Muscle layer of colon (tissue), 2 donors: ENCODE results near the gene SYT13.

Experiments used
- H3K27ac ChIP-seq: one replicate; pipeline ENCODE4 v1.7.0; 2013; ENCODE audit warnings: low read depth, mild to moderate bottlenecking, low read length, moderate library complexity
- H3K27me3 ChIP-seq, 2 donors: one replicate each; pipeline ENCODE4 v1.7.0; 2013; ENCODE audit warnings: low read length in 2 of 2, mild to moderate bottlenecking in 2 of 2; ENCODE audit not compliant: insufficient read depth in 2 of 2, control insufficient read depth in 1 of 2
- H3K36me3 ChIP-seq: one replicate; pipeline ENCODE4 v1.7.0; 2013; ENCODE audit warnings: mild to moderate bottlenecking, low read length; ENCODE audit not compliant: insufficient read depth
- H3K4me1 ChIP-seq: one replicate; pipeline ENCODE4 v1.7.0; 2013; ENCODE audit warnings: mild to moderate bottlenecking, low read length; ENCODE audit not compliant: insufficient read depth
- H3K4me3 ChIP-seq, 2 donors: one replicate each; pipeline ENCODE4 v1.7.0; 2013; ENCODE audit warnings: low read length in 2 of 2, low read depth in 1 of 2, mild to moderate bottlenecking in 1 of 2, moderate library complexity in 1 of 2
- H3K9ac ChIP-seq: one replicate; pipeline ENCODE4 v1.7.0; 2013; ENCODE audit warnings: low read length
- H3K9me3 ChIP-seq: one replicate; pipeline ENCODE4 v1.7.0; 2013; ENCODE audit warnings: mild to moderate bottlenecking, low read length
- donor health status: abdominal sarcoma.
- donor health status: Adenocarcinoma of cecum.

SYT13 gene

DNA sequence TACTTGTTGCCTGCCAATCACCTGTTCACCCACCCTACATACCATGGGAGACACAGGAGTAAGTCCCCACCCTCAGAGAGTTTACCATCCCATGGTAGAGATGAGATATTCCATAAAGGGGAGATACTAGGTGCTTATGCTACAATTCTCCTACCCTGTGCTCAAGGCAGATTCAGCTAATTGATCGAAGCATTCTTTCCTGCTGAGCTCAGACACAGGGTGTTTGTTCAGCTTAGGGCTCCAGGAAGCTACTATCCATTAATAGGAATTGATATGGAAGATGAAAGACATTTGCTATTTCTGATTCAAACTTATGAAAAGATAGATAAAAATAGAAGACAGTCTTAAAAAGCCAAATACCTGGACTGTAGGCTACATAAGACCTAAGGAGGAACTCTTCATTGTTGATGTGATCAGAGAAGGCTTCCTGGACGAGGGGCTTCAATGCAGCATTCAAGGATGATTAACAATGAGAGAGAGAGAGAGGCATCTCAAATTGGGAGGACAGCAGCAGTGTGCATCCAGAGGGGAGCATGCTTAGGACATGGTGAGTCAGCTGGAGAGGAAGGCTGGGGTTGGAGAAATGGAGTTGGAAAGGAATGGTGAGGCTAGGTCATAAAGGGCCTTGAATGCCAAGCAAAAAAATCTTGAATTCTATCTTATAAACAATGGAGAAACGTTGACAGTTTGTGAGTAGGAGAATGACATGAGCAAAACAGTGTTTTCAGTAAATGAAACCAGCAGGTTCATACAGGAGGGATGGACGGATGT is 15.0 kb downstream of the SYT13 start:
- H3K4me1 ChIP-seq = no peaks in the 10 kb centered on the region
- peaks cover 0 to 8% of the 10 kb centered on the region in 2 donors for H3K27me3 ChIP-seq
- H3K36me3 ChIP-seq = no peaks in the 10 kb centered on the region
- no peak overlapping the region for H3K27ac ChIP-seq
- no peaks in the 10 kb centered on the region for H3K9me3 ChIP-seq
- no peak overlapping the region for H3K4me3 ChIP-seq
- no peak overlapping the region for H3K9ac ChIP-seq

DNA sequence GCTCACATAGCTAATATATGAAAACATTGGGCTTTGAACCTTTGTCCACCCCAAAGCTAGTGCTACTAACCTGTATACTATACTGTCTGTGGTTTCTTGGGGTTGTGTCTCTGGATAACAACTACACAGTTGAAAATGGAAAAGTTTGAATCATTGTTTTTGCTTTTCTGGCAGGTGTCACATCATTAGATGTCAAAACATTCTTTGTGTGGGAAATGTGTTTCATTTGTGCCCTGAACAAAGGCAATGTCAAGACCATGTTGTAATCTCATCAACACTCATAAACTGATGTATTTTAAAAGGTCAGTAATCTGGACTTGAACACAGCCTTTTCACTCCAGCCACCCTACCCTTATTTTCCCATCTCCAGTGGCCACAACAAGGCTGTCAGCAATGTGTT is 16.5 kb downstream of the SYT13 start:
- Histone ChIP-seq H3K27me3 (peaks cover 0 to 8% of the 10 kb centered on the region in 2 donors), H3K9me3 (no peaks in the 10 kb centered on the region), H3K9ac (no peak overlapping the region), H3K4me3 (no peak overlapping the region), H3K36me3 (no peaks in the 10 kb centered on the region), H3K4me1 (no peaks in the 10 kb centered on the region), H3K27ac (no peak overlapping the region)

DNA sequence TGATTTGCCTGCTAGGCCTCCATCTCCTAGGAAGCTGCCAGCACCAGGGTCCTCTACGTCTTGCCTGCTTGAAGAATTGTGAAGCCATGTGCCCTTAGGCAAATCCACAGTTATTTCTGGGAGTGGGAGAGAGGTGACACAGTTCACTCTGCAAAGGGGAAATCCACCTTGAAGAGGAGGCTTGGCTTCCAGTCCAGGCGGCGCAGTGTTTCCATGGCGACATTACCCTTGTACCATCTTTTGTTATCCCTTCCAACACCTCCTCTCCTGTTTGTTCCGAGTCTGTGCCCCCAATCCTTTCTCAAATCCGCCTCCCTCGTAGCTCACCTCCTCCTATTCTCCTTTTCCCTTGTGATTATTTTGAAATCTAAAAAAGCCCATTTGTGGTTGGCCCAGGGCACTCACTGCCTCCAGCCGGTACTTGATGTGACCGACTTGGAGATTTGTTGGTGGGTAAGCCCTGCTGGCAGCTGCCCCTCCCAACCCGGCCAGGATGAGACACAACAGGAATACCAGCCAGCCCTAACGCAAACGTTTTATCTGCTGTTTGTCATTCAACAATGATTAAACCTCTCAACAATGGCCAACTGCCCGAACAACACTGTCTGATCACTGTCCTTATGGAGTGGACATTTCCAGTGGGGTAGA is 18.4 kb downstream of the SYT13 start:
- no peaks in the 10 kb centered on the region for H3K9me3 ChIP-seq
- H3K9ac ChIP-seq = no peak overlapping the region
- no peak overlapping the region for H3K4me3 ChIP-seq
- H3K4me1 ChIP-seq = no peaks in the 10 kb centered on the region
- peaks cover 0 to 8% of the 10 kb centered on the region in 2 donors for H3K27me3 ChIP-seq
- no peaks in the 10 kb centered on the region for H3K36me3 ChIP-seq
- no peak overlapping the region for H3K27ac ChIP-seq

DNA sequence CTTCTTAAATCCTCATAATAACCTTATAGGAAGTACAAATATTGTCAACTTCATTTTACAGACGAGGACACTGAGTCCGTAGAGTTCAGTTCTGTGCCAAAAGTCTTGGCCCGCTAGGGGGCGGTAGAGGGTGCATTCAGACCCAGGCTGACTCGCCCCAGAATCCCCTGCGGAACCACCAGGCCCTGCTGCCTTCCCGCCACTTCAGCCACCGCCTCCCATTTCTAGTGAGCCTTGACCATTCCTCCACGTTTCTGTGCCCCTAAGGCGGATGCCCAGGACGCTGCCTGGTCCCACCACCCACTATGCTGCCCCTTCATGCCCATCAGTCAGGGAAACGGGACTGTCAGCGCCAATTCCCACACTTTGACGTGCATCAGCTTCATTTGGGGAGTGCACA is 19.1 kb downstream of the SYT13 start:
- H3K4me1 ChIP-seq = no peaks in the 10 kb centered on the region
- H3K4me3 ChIP-seq = no peak overlapping the region
- no peak overlapping the region for H3K27ac ChIP-seq
- H3K27me3 ChIP-seq = peaks cover 0 to 8% of the 10 kb centered on the region in 2 donors
- H3K9ac ChIP-seq = no peak overlapping the region
- no peaks in the 10 kb centered on the region for H3K36me3 ChIP-seq
- no peaks in the 10 kb centered on the region for H3K9me3 ChIP-seq

DNA sequence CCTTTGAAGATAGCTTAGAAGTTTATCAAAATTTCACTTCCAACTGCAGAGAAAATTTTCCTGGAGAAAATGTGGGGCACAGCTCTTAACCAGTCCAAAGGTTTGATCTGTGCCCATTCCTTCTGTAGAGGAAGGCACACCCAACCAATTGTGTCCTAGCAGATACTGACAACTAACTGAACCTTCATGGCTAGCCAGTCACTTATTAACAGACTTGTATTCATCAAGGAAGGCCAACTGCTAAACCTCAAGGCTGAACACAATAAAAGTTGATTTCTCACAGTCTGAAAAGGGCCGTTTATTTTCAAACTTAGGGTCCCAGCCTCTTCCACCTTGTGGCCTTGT is 19.5 kb downstream of the SYT13 start:
- Histone ChIP-seq H3K36me3 (no peaks in the 10 kb centered on the region), H3K4me1 (no peaks in the 10 kb centered on the region), H3K9ac (no peak overlapping the region), H3K27me3 (peaks cover 0 to 8% of the 10 kb centered on the region in 2 donors), H3K4me3 (no peak overlapping the region), H3K9me3 (no peaks in the 10 kb centered on the region), H3K27ac (no peak overlapping the region)

DNA sequence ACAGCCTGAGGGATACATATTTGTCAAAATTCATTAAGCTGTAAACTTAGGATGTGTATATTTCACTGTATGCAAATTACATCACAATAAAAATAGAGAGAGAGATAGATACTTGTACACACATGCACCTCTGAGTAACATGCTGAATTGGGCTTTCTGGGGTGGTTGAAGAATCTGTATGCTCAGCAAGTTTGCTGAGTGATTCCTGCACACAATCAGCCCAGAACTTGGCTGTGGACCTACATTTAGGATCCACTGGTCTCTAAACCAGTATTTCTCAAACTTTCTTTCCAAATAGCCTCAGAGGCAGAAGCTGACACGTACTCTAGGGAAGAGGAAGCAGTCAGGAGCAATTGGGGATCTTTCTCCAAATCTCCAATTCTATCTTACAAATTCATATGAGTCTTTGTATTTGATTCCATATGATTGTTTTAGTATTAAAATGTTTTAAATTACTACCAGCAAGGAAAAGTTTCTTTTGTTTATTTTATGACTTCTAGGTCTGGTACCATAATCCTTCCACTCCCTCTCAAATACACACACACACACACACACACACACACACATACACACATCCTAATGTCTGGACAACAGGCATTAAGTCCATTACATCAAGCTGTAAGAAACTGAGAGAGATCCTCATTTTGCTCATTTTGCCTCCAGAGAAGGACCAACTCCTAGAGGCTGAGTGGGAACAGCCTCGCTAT is 20.0 kb downstream of the SYT13 start:
- Histone ChIP-seq H3K27me3 (peaks cover 0 to 8% of the 10 kb centered on the region in 2 donors), H3K4me1 (no peaks in the 10 kb centered on the region), H3K27ac (no peak overlapping the region), H3K4me3 (no peak overlapping the region), H3K36me3 (no peaks in the 10 kb centered on the region), H3K9me3 (no peaks in the 10 kb centered on the region), H3K9ac (no peak overlapping the region)

DNA sequence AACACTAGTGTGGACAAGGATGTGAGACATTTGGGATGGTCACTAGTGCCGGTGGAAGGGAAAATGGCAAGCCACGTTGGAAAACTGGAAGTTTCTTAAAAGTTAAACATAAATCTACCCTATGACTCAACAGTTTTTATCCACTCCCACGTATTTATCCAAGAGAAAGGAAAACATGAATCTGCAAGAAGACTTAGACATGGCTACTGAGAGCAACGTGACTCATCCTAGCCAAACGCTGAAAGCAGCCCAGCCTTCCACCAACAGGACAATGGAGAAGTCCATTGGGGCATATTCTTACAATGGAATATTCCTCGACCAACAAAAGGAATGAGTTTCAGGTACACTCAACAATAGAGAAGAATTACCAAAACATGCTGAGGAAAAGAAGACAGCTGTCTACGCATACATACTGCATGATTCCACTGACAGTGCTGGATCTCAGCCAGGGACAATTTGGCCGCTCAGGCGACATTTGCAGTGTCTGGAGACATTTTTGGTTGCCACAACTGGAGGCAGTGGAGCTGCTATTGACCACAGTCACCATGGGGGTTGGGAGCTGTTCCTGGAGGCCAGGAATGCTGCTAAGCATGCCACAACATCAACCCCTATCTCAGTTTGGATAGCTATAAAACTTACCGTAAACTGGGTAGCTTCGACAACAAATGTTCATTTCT is 21.2 kb downstream of the SYT13 start:
- no peaks in the 10 kb centered on the region for H3K4me1 ChIP-seq
- peaks cover 0 to 8% of the 10 kb centered on the region in 2 donors for H3K27me3 ChIP-seq
- H3K36me3 ChIP-seq = no peaks in the 10 kb centered on the region
- H3K27ac ChIP-seq = no peak overlapping the region
- H3K9ac ChIP-seq = no peak overlapping the region
- H3K9me3 ChIP-seq = no peaks in the 10 kb centered on the region
- H3K4me3 ChIP-seq = no peak overlapping the region

DNA sequence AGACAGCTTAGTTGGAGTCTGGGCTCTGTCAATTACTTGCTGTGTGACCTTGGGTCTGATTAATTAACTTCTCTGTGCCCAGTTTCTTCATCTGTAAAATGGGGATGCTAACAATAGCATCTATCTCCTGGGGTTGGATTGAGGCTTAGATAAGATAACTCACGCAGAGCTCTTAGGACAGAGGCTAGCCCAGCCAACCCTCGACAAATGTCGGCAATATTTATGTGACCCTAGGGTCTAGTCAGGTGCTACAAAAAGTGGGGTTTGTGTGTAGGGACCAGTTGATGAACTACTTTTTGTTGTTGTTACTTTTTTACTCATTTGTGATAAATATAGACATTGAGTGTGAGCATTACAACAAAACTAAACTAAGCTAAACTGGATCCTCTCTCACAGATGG is 22.4 kb downstream of the SYT13 start:
- Histone ChIP-seq H3K4me1 (no peaks in the 10 kb centered on the region), H3K9me3 (no peaks in the 10 kb centered on the region), H3K27me3 (peaks cover 0 to 8% of the 10 kb centered on the region in 2 donors), H3K27ac (no peak overlapping the region), H3K36me3 (no peaks in the 10 kb centered on the region), H3K4me3 (no peak overlapping the region), H3K9ac (no peak overlapping the region)

DNA sequence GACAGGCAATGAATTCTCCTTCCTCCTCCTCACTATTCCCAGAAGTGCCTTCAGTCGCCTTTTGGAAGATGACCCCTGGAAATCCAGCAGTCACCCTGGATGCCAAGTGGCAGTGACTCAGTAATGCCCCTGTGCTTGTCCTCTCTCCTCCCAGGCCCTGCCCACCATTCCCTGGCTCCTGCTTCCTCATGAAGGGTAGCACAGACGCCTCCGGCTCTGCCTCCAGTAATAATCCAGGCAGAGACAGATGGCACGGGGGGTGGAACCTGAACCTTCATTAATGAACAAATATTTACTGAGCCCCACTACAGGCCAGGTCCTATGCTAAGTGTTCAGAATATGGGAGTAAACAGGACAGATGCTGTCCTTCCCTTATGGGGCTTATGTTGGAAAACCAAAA is 23.2 kb downstream of the SYT13 start:
- peaks cover 0 to 8% of the 10 kb centered on the region in 2 donors for H3K27me3 ChIP-seq
- no peaks in the 10 kb centered on the region for H3K9me3 ChIP-seq
- no peaks in the 10 kb centered on the region for H3K36me3 ChIP-seq
- no peak overlapping the region for H3K4me3 ChIP-seq
- H3K9ac ChIP-seq = no peak overlapping the region
- H3K27ac ChIP-seq = no peak overlapping the region
- no peaks in the 10 kb centered on the region for H3K4me1 ChIP-seq

DNA sequence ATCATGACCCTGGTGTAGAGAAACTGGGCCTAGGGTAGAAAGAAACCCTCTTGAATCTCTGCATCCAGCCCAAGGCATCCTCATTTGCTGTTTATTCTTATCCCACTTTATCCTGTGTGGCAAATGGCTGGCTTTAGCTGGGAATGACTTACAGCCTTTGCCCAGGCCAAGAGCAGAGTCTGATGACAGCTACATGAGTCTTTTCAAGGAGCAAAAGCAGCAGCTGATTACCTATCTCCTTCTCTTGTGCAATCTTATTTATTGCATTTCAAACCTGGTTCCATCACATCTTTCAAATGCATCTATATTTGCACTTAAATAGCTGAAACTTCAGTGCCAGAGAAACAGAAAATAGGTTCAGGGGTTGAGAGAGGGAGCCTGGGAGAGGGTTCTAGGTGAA is 26.1 kb downstream of the SYT13 start:
- no peak overlapping the region for H3K9ac ChIP-seq
- H3K4me1 ChIP-seq = no peaks in the 10 kb centered on the region
- no peak overlapping the region for H3K4me3 ChIP-seq
- H3K9me3 ChIP-seq = no peaks in the 10 kb centered on the region
- no peak overlapping the region for H3K27ac ChIP-seq
- H3K27me3 ChIP-seq = no peaks in the 10 kb centered on the region
- H3K36me3 ChIP-seq = no peaks in the 10 kb centered on the region

DNA sequence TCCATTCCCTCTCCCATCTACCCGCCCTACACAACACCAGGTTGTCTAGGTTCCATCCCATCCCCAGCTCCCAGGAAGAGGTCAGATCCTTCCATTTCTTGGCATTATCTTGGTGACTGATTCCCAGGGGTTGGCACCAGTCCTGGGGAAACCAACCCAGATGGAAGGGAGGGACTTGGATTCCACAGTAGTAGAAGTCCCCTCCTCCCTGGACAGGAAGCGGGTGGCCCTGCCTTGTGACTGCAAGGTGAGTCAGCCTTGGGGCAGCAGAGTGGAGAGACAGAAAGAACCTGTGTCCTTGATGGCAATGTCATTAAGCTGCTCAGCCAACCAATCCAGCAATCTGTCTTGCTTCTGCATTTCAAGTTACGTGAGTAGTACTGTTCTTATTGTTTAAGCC is 26.5 kb downstream of the SYT13 start:
- Histone ChIP-seq H3K27ac (no peak overlapping the region), H3K27me3 (no peaks in the 10 kb centered on the region), H3K9ac (no peak overlapping the region), H3K4me1 (no peaks in the 10 kb centered on the region), H3K9me3 (no peaks in the 10 kb centered on the region), H3K4me3 (no peak overlapping the region), H3K36me3 (no peaks in the 10 kb centered on the region)
